Measurements from ENCODE around the gene FAM89A. TPM values are rescaled to one million over a fixed set of nuclear protein-coding genes. Genes with fewer than 3 reads are reported as not detected.

The FAM89A gene
- total and polyA plus RNA-seq, 2 experiments from 2014 or later = 53.5 to 55.1 TPM

DNA sequence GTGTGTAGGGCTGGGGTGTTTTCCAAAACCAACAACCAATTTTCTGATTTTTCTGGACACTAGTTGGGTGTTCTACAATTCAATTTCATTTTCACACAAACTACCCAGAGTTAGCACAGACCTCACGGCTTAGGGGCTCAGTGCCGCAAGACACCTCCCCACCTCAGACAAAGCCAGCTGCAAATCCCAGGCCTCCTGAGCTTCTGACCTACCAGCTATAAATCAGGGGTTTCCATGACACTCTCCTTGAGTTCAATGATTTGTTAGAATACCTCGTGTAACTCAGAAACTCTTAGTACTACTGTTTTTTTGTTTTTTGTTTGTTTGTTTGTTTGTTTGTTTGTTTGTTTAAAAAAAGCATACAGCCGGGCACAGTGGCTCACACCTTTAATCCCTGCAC is 28.7 kb upstream of the FAM89A start:
- TF ChIP-seq CTCF (IDR thresholded peaks at IDR 0.05; ENCODE audit: poor library complexity) (no peak), EZH2phosphoT487 (IDR thresholded peaks at IDR 0.05; ENCODE audit: low read depth, severe bottlenecking, unreplicated experiment) (no peak), EZH2 (IDR thresholded peaks at IDR 0.05; ENCODE audit: borderline replicate concordance) (no peak)
- Histone ChIP-seq H3K4me3 (no peak overlapping the region), H3K4me1 (ENCODE audit: insufficient read depth) (no peaks in the 10 kb centered on the region), H3K36me3 (replicated peaks; ENCODE audit: insufficient read depth, low read depth) (no peaks in the 10 kb centered on the region), H3K9me3 (ENCODE audit: low read depth) (no peaks in the 10 kb centered on the region), H3K27ac (no peak overlapping the region), H3K9me2 (replicated peaks; ENCODE audit: insufficient read depth) (no peaks in the 10 kb centered on the region), H4K20me1 (ENCODE audit: insufficient read depth, poor library complexity, severe bottlenecking) (no peaks in the 10 kb centered on the region), H3K4me2 (no peak overlapping the region), H2AFZ (no peak overlapping the region), H3K27me3 (no peaks in the 10 kb centered on the region), H3K79me2 (no peaks in the 10 kb centered on the region)
- DNase-seq (ENCODE audit: low spot score) = no peak
- WGBS (ENCODE audit: low lambda C conversion rate, missing lambda C conversion rate) = 53% methylated on average over 4 of the region's 4 CpGs

- Histone ChIP-seq H3K36me3 (replicated peaks; ENCODE audit: insufficient read depth, low read depth) (no peaks in the 10 kb centered on the region), H4K20me1 (ENCODE audit: insufficient read depth, poor library complexity, severe bottlenecking) (no peaks in the 10 kb centered on the region), H3K27me3 (no peaks in the 10 kb centered on the region), H2AFZ (no peak overlapping the region), H3K4me2 (no peak overlapping the region), H3K4me3 (no peak overlapping the region), H3K9me3 (ENCODE audit: low read depth) (no peaks in the 10 kb centered on the region), H3K79me2 (no peaks in the 10 kb centered on the region), H3K27ac (no peak overlapping the region), H3K9me2 (replicated peaks; ENCODE audit: insufficient read depth) (no peaks in the 10 kb centered on the region), H3K4me1 (ENCODE audit: insufficient read depth) (no peaks in the 10 kb centered on the region)
- DNase-seq (ENCODE audit: low spot score) = no peak
- 53% methylated on average over 11 of the region's 11 CpGs for WGBS (ENCODE audit: low lambda C conversion rate, missing lambda C conversion rate)
- TF ChIP-seq EZH2 (IDR thresholded peaks at IDR 0.05; ENCODE audit: borderline replicate concordance) = no peak
- TF ChIP-seq EZH2phosphoT487 (IDR thresholded peaks at IDR 0.05; ENCODE audit: low read depth, severe bottlenecking, unreplicated experiment) = no peak
- no peak for TF ChIP-seq CTCF (IDR thresholded peaks at IDR 0.05; ENCODE audit: poor library complexity)
These were observed 25.6 kb upstream of the FAM89A start for GRCh38 chr1:231065510-231066241.

DNA sequence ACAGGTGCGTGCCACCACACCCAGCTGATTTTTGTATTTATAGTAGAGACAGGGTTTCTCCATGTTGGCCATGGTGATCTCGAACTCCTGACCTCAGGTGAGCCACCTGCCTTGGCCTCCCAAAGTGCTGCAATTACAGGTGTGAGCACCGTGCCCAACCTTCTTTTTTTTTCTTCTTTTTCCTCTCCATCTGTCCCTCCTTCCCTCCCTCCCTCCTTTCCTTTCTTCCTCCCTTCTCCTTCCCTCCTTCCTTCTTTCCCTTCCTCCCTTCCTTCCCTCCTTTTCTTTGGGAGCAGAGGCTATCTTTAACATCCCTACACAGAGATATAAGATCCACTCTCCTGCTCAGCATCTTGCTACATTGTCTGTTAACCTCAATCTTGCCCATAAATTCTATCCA is 24.4 kb upstream of the FAM89A start:
- Histone ChIP-seq H3K27me3 (no peaks in the 10 kb centered on the region), H3K36me3 (replicated peaks; ENCODE audit: insufficient read depth, low read depth) (no peaks in the 10 kb centered on the region), H3K9me3 (ENCODE audit: low read depth) (no peaks in the 10 kb centered on the region), H4K20me1 (ENCODE audit: insufficient read depth, poor library complexity, severe bottlenecking) (no peaks in the 10 kb centered on the region), H3K27ac (no peak overlapping the region), H2AFZ (no peak overlapping the region), H3K9me2 (replicated peaks; ENCODE audit: insufficient read depth) (no peaks in the 10 kb centered on the region), H3K4me1 (ENCODE audit: insufficient read depth) (no peaks in the 10 kb centered on the region), H3K4me2 (no peak overlapping the region), H3K4me3 (no peak overlapping the region), H3K79me2 (no peaks in the 10 kb centered on the region)
- no peak for TF ChIP-seq EZH2phosphoT487 (IDR thresholded peaks at IDR 0.05; ENCODE audit: low read depth, severe bottlenecking, unreplicated experiment)
- no peak for TF ChIP-seq EZH2 (IDR thresholded peaks at IDR 0.05; ENCODE audit: borderline replicate concordance)
- TF ChIP-seq CTCF (IDR thresholded peaks at IDR 0.05; ENCODE audit: poor library complexity) = no peak
- no peak for DNase-seq (ENCODE audit: low spot score)
- WGBS (ENCODE audit: low lambda C conversion rate, missing lambda C conversion rate) = 91% methylated on average over 3 of the region's 3 CpGs

Measured in hepatocyte (in vitro differentiated cells).